Spleen (tissue), 11 donors: ENCODE data around the gene KCNK7. TPM values are rescaled to one million over a fixed set of nuclear protein-coding genes. Genes with fewer than 3 reads are reported as not detected.

Experiments used
- DNase-seq: peaks from one replicate; pipeline ENCODE4 v3.0.0-alpha.2; 2020
- H3K27ac ChIP-seq, 8 donors: fragments of 200-600 bp; sonication (generic) in 7 of 8; 1 replicate in 4 of 8; 2 replicates in 4 of 8; pipeline versions ENCODE4 v1.5.0 to v1.8.0; 2016 to 2021; ENCODE audit warnings: inconsistent platforms in 4 of 8, mild to moderate bottlenecking in 4 of 8, moderate library complexity in 1 of 8
- H3K27me3 ChIP-seq, 7 donors: fragments of 200-600 bp; sonication (generic) in 6 of 7; replicated peaks in 1 of 7; 1 replicate in 4 of 7; 2 replicates in 3 of 7; pipeline versions ENCODE4 v1.5.0 to v1.8.0; 2016 to 2021; ENCODE audit warnings: inconsistent platforms in 3 of 7, mild to moderate bottlenecking in 1 of 7
- H3K36me3 ChIP-seq, 6 donors: fragments of 200-600 bp; sonication (generic) in 5 of 6; 1 replicate in 4 of 6; 2 replicates in 2 of 6; pipeline versions ENCODE4 v1.5.0 to v1.8.0; 2016 to 2021; ENCODE audit warnings: inconsistent platforms in 2 of 6
- H3K4me1 ChIP-seq, 6 donors: fragments of 200-600 bp; sonication (generic) in 5 of 6; 1 replicate in 3 of 6; 2 replicates in 3 of 6; pipeline versions ENCODE4 v1.5.0 to v1.8.0; 2016 to 2021; ENCODE audit warnings: inconsistent platforms in 3 of 6
- H3K4me3 ChIP-seq, 8 donors: fragments of 200-600 bp; sonication (generic) in 7 of 8; 1 replicate in 4 of 8; 2 replicates in 4 of 8; pipeline versions ENCODE4 v1.5.0 to v1.8.0; 2016 to 2021; ENCODE audit warnings: inconsistent platforms in 4 of 8, mild to moderate bottlenecking in 4 of 8, moderate library complexity in 2 of 8
- H3K9me3 ChIP-seq, 8 donors: fragments of 200-600 bp; sonication (generic) in 7 of 8; 1 replicate in 4 of 8; 2 replicates in 4 of 8; pipeline versions ENCODE4 v1.5.0 to v1.8.0; 2016 to 2021; ENCODE audit warnings: inconsistent platforms in 4 of 8
- POLR2A ChIP-seq, 3 donors: fragments of 450-650 bp; IDR thresholded peaks; one replicate each; pipeline ENCODE4 v1.5.1; 2017; ENCODE audit warnings: antibody characterized with exemption in 3 of 3, mild to moderate bottlenecking in 1 of 3
- POLR2AphosphoS5 ChIP-seq, 3 donors: sonication (generic); formaldehyde crosslinking; IDR thresholded peaks; one replicate each; pipeline ENCODE4 v1.5.1; 2017; ENCODE audit warnings: antibody characterized with exemption in 3 of 3
- WGBS, 5 donors: extraction: QIAGEN DNeasy Blood & Tissue Kit in 3 of 5; methylation state at CpG; one replicate each; pipeline versions ENCODE4 v1.1.5 to v1.1.7; 2013 to 2018; 5-methylcytosine and 5-hydroxymethylcytosine counted together
- intact Hi-C: fragments of 100-400 bp; cut with DNase I; formaldehyde crosslinking; loops from one replicate; pipeline ENCODE4 v1.15.0; 2023; ENCODE audit warnings: low total_unique reads
- polyA plus RNA-seq, 3 donors: library from polyadenylated mRNA; stranded (reverse); fragments of 200-250 nt; gene quantifications; one replicate each; pipeline ENCODE4 v1.2.1, GENCODE V29; 2013
- total RNA-seq, 7 donors: library from RNA; depleted of rRNA in 3 of 7; stranded (reverse); fragments of >200 nt in 3 of 7; fragmentation: NEBNext Ultra II Directional in 4 of 7; extraction: Animal tissue kit (Norgen Biotek cat#: 25700) in 4 of 7; gene quantifications; one replicate each; pipeline versions ENCODE4 v1.1.0 to v1.2.1, GENCODE V29; 2016 to 2021
- TF ChIP-seq, protein P1 (sequence below), 11 experiments: fragments of 200-600 bp in 7 of 11; fragments of 450-650 bp in 4 of 11; sonication (generic) in 4 of 11; IDR thresholded peaks in 8 of 11; conservative IDR thresholded peaks in 3 of 11; 1 replicate in 7 of 11; 2 replicates in 4 of 11; pipeline versions ENCODE4 v1.4.0 to v1.8.0; 2016 to 2021; ENCODE audit warnings: antibody characterized with exemption in 11 of 11, inconsistent platforms in 4 of 11, mild to moderate bottlenecking in 1 of 11
- donor health status: healthy with polysubstance abuse.
- donor health status: DM: no; HTN: no; CAD: no; lungs with moderate emphysema.
- donor health status: DM: no; HTN: no; CAD: no.
- donor health status: Bipolar disorder and iron deficiency.
- donor health status: healthy.
- donor health status: DM: no; HTN: no; CAD: no.
- donor health status: DM: yes; HTN: yes; CAD: no.

The KCNK7 gene
- total and polyA plus RNA-seq, 10 donors = 0.63 to 6.2 (median 1.8) TPM

- WGBS, 5 donors = 51 to 67% (median 58%) methylated on average over 11 to 19 of the region's 19 CpGs
- Histone ChIP-seq H3K36me3 (no peaks in the 10 kb centered on the region), H3K27me3 (peaks cover 0 to 18% (median 0%) of the 10 kb centered on the region in 7 donors), H3K27ac (peak overlapping the region; percentile 73 to 91 (median 88)), H3K4me3 (peak overlapping the region in 6 of 8 donors; percentile 47 to 76 (median 52)), H3K9me3 (no peaks in the 10 kb centered on the region), H3K4me1 (peaks cover 34 to 77% (median 65%) of the 10 kb centered on the region in 6 donors)
- TF ChIP-seq POLR2AphosphoS5 (IDR thresholded peaks at IDR 0.05) (peak in 2 of 3 donors; percentile 13 to 35), POLR2A (IDR thresholded peaks at IDR 0.05) (no peak)
- TF ChIP-seq, protein P1, sequence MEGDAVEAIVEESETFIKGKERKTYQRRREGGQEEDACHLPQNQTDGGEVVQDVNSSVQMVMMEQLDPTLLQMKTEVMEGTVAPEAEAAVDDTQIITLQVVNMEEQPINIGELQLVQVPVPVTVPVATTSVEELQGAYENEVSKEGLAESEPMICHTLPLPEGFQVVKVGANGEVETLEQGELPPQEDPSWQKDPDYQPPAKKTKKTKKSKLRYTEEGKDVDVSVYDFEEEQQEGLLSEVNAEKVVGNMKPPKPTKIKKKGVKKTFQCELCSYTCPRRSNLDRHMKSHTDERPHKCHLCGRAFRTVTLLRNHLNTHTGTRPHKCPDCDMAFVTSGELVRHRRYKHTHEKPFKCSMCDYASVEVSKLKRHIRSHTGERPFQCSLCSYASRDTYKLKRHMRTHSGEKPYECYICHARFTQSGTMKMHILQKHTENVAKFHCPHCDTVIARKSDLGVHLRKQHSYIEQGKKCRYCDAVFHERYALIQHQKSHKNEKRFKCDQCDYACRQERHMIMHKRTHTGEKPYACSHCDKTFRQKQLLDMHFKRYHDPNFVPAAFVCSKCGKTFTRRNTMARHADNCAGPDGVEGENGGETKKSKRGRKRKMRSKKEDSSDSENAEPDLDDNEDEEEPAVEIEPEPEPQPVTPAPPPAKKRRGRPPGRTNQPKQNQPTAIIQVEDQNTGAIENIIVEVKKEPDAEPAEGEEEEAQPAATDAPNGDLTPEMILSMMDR (IDR thresholded peaks at IDR 0.05 in 8 of 11, conservative IDR thresholded peaks at IDR 0.05 in 3 of 11) = no peak
- peak; percentile 79 for DNase-seq
- intact Hi-C loops = no loop called here
Measured at GRCh38 chr11:65558930-65559509, 36.6 kb downstream of the KCNK7 start.

DNA sequence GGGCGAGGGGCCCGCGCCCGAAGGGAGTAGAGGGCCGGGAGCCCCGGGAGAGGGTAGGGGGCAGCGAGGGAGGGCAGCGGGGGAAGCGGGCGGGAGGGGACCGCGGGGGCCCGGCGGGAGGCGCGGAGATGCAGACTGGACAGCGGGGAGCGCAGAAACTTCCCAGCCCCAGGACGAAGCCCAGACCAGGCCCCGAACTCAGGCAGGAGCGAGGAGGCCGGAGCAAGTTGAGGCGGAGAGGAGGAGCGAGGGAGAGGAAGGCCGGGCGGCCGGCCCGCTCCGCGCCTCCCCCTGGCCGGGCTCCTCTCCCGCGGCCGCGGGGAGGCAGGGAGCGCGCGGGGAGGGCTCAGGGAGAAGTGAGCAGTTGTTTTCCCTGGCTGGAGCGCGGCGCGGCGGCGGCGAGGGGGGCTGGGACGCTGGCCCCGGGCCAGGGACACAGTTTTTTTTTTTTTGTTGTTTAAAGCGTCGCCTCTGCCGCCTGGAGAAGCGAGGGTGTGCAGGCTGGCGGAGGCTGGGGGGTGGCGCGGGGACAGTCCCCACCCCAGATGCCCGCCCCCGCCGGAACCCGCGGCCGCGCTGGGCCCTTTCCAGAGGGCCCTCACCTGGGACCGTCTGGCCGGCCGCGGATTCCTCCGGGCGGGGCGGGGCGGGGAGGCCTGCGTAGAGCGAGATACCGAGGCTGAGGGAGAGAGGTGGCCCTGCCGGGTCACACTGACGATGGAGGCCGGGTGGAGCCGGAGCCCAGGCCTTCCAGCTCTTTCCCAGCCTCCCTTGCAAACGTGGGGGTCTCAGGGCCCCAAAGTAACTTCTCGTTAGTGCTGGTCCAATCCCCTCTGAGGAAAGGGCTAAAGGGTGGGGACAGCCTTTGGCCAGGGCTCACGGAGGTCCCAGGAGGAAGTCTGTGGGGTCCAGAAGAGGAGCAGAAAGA, 37.3 kb downstream of the KCNK7 start, which contains the start of gene LTBP3:
Gene LTBP3, minus strand, starts transcription at position 358 of the 928 bp plus-strand sequence. CDS start 400 bp downstream, outside the sequence.
- no peaks in the 10 kb centered on the region for H3K36me3 ChIP-seq

DNA sequence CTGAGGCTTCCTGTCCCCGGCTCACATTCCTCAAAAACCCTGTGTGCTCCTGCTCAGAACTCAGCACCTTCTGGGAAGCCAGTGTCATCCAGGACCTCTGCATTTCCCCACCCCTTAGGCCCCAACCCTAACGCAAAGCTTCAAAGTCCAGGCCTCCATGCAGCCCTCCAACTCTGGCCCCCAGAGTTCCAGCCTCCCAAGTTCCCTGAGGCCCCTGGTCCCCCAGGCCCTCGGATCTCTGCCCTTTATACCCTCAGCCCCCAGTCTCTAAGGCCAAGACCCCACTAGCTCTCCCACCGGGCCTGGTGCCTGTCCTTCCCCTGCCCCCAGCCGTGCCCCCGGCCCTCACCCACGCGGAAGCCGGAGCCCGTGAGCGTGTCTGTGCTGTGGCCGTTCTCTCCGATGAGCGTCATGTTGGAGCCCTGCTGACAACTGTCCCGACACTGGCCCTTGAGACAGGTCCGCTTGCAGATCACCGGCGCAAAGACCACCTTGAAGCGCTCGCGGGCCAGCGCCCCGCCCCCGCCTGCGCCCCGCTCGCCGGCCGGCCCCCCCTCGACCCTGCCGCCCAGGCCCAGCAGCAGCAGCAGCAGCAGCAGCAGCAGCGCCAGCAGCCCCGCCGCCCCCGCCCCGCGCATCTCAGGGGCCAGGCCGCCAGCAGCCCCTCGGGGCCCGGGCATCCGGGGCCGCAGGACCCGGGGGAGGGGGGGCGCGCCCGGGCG, 38.2 kb downstream of the KCNK7 start:
- Histone ChIP-seq H3K27me3 (peaks cover 0 to 18% (median 0%) of the 10 kb centered on the region in 7 donors), H3K9me3 (no peaks in the 10 kb centered on the region), H3K36me3 (no peaks in the 10 kb centered on the region), H3K27ac (peak overlapping the region; percentile 73 to 91 (median 88)), H3K4me1 (peaks cover 49 to 88% (median 80%) of the 10 kb centered on the region in 6 donors), H3K4me3 (peak overlapping the region; percentile 35 to 76 (median 50))
- intact Hi-C loops = no loop called here
- no peak for TF ChIP-seq POLR2A (IDR thresholded peaks at IDR 0.05)
- TF ChIP-seq, protein P1 (IDR thresholded peaks at IDR 0.05 in 8 of 11, conservative IDR thresholded peaks at IDR 0.05 in 3 of 11) = no peak
- no peak for TF ChIP-seq POLR2AphosphoS5 (IDR thresholded peaks at IDR 0.05)
- WGBS, 5 donors = 5 to 13% (median 6%) methylated on average over 18 to 47 of the region's 47 CpGs
- peak; percentile 87 for DNase-seq

More for the DNA sequence above, 37.3 kb downstream of the KCNK7 start, which contains the start of gene LTBP3:
- H3K4me3 ChIP-seq = peak within 1 kb of the TSS; percentile 35 to 76 (median 50)
- TF ChIP-seq POLR2AphosphoS5 (IDR thresholded peaks at IDR 0.05) = peak; percentile 54 to 82 (median 75)
- TF ChIP-seq, protein P1 (IDR thresholded peaks at IDR 0.05 in 8 of 11, conservative IDR thresholded peaks at IDR 0.05 in 3 of 11) = peak in 1 of 11 experiments; percentile 8
- TF ChIP-seq POLR2A (IDR thresholded peaks at IDR 0.05) = no peak
- peak within 1 kb of the TSS; percentile 73 to 91 (median 88) for H3K27ac ChIP-seq
- WGBS, 5 donors = 0 to 1% (median 1%) methylated on average over 43 to 79 of the region's 79 CpGs
- peaks cover 0 to 18% (median 0%) of the 10 kb centered on the region in 7 donors for H3K27me3 ChIP-seq
- intact Hi-C loops = no loop called here
- peak; percentile 89 for DNase-seq
- no peaks in the 10 kb centered on the region for H3K9me3 ChIP-seq
- H3K4me1 ChIP-seq = peaks cover 40 to 80% (median 72%) of the 10 kb centered on the region in 6 donors
